SK-N-SH (cell line): Measurements from ENCODE around the gene MAP3K13.

Source experiments
- EZH2phosphoT487 ChIP-seq: fragments of 200-600 bp; sonication (generic); IDR thresholded peaks from 2 replicates; pipeline ENCODE4 v1.6.1; 2017; ENCODE audit warnings: low read depth, mixed run types, mild to moderate bottlenecking, antibody characterized with exemption, moderate library complexity, borderline replicate concordance
- FOSL2 ChIP-seq: IDR thresholded peaks from 2 replicates; pipeline ENCODE4 v1.4.0; 2012; ENCODE audit warnings: low read depth, mild to moderate bottlenecking, moderate library complexity, borderline replicate concordance
- GABPA ChIP-seq: IDR thresholded peaks from 2 replicates; pipeline ENCODE4 v1.4.0; 2012; ENCODE audit warnings: low read depth, mild to moderate bottlenecking
- POLR2AphosphoS5 ChIP-seq: IDR thresholded peaks from 2 replicates; pipeline ENCODE4 v1.6.1; 2012; ENCODE audit warnings: low read depth, low read length
- RAD21 ChIP-seq: IDR thresholded peaks from 2 replicates; pipeline ENCODE4 v1.6.1; 2012; ENCODE audit warnings: mild to moderate bottlenecking, low read length
- TF ChIP-seq, protein P1 (sequence below): fragments of 200-600 bp; sonication (generic); IDR thresholded peaks from 2 replicates; pipeline ENCODE4 v1.6.1; 2017; ENCODE audit warnings: antibody characterized with exemption, mild to moderate bottlenecking, moderate library complexity
- TF ChIP-seq, protein P2 (sequence below): IDR thresholded peaks from 2 replicates; pipeline ENCODE4; 2012
- TF ChIP-seq, protein P3 (sequence below): IDR thresholded peaks from 2 replicates; pipeline ENCODE4 v1.6.1; 2012; ENCODE audit warnings: mild to moderate bottlenecking, low read depth, low read length, moderate library complexity
- TF ChIP-seq, protein P4 (sequence below): IDR thresholded peaks from 2 replicates; pipeline ENCODE4 v1.4.0; 2012; ENCODE audit warnings: low read depth, borderline replicate concordance

- TF ChIP-seq, protein P1, sequence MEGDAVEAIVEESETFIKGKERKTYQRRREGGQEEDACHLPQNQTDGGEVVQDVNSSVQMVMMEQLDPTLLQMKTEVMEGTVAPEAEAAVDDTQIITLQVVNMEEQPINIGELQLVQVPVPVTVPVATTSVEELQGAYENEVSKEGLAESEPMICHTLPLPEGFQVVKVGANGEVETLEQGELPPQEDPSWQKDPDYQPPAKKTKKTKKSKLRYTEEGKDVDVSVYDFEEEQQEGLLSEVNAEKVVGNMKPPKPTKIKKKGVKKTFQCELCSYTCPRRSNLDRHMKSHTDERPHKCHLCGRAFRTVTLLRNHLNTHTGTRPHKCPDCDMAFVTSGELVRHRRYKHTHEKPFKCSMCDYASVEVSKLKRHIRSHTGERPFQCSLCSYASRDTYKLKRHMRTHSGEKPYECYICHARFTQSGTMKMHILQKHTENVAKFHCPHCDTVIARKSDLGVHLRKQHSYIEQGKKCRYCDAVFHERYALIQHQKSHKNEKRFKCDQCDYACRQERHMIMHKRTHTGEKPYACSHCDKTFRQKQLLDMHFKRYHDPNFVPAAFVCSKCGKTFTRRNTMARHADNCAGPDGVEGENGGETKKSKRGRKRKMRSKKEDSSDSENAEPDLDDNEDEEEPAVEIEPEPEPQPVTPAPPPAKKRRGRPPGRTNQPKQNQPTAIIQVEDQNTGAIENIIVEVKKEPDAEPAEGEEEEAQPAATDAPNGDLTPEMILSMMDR: no peak
- no peak for TF ChIP-seq FOSL2
- TF ChIP-seq, protein P2, sequence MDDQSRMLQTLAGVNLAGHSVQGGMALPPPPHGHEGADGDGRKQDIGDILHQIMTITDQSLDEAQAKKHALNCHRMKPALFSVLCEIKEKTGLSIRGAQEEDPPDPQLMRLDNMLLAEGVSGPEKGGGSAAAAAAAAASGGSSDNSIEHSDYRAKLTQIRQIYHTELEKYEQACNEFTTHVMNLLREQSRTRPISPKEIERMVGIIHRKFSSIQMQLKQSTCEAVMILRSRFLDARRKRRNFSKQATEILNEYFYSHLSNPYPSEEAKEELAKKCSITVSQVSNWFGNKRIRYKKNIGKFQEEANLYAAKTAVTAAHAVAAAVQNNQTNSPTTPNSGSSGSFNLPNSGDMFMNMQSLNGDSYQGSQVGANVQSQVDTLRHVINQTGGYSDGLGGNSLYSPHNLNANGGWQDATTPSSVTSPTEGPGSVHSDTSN: no peak
- TF ChIP-seq, protein P3, sequence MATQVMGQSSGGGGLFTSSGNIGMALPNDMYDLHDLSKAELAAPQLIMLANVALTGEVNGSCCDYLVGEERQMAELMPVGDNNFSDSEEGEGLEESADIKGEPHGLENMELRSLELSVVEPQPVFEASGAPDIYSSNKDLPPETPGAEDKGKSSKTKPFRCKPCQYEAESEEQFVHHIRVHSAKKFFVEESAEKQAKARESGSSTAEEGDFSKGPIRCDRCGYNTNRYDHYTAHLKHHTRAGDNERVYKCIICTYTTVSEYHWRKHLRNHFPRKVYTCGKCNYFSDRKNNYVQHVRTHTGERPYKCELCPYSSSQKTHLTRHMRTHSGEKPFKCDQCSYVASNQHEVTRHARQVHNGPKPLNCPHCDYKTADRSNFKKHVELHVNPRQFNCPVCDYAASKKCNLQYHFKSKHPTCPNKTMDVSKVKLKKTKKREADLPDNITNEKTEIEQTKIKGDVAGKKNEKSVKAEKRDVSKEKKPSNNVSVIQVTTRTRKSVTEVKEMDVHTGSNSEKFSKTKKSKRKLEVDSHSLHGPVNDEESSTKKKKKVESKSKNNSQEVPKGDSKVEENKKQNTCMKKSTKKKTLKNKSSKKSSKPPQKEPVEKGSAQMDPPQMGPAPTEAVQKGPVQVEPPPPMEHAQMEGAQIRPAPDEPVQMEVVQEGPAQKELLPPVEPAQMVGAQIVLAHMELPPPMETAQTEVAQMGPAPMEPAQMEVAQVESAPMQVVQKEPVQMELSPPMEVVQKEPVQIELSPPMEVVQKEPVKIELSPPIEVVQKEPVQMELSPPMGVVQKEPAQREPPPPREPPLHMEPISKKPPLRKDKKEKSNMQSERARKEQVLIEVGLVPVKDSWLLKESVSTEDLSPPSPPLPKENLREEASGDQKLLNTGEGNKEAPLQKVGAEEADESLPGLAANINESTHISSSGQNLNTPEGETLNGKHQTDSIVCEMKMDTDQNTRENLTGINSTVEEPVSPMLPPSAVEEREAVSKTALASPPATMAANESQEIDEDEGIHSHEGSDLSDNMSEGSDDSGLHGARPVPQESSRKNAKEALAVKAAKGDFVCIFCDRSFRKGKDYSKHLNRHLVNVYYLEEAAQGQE: no peak
- TF ChIP-seq EZH2phosphoT487: no peak
- TF ChIP-seq, protein P4, sequence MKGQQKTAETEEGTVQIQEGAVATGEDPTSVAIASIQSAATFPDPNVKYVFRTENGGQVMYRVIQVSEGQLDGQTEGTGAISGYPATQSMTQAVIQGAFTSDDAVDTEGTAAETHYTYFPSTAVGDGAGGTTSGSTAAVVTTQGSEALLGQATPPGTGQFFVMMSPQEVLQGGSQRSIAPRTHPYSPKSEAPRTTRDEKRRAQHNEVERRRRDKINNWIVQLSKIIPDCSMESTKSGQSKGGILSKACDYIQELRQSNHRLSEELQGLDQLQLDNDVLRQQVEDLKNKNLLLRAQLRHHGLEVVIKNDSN: no peak
- TF ChIP-seq POLR2AphosphoS5: no peak
- TF ChIP-seq GABPA: no peak
- TF ChIP-seq RAD21: no peak
Observed at GRCh38 chr3:185530856-185531255, 167.9 kb downstream of the MAP3K13 start.
